GM21390 (cell line): ENCODE results near the gene AASDH.

Source experiments
- ATAC-seq: cut with Tn5 transposase; IDR thresholded peaks from one replicate; pipeline ENCODE4 v1.9.1; 2021; ENCODE audit not compliant: unreplicated experiment

Gene AASDH

GRCh38 chr4:56387023-56388001 is at the start of gene AASDH:
Gene AASDH (minus strand): TSS chr4:56387491. CDS start chr4:56384299, 3,192 bp downstream.
- peak; percentile 93 for ATAC-seq

DNA sequence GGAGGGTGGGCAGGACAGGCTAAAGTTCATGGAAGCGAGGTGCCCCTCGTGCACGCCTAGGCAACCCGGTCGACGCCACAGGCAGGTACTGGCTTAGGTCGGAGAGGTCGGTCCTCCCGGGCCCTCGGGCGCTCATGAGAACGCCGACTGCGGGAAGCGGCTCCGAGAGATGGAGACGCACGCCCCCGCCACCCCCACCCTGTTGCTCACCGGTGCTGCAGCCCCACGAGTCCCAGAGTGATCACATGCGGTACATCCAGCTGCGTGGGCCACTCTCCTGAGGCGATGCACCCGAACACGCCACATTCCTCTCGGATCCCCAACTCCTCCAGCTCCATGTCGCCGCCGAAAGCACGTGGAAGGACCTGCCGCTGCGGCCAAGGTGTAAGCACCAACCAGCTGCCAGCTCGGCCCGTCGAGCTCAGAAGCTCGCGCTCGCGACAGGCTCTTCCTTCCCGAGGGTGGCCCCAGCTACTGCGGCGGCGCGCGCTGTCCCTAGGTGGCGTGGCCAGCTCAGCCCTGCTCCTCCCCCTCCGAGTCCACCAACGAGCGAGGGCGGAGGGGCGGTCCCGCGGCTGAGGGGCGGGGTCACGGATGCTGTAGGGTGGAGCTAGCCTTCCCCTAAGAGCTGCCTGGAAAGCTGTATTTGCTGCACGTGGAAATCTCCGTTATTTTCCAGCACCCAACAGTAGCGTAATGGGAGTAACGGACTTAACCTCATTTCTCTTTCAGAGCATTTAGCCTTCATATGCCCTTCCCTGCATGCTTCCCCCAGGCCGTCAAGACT is 48.0 kb upstream of the AASDH start, which contains the start of gene PPAT:
PPAT (minus strand) TSS at position 476 of the 787 bp plus-strand sequence; CDS start at position 338, 138 bp downstream.
- peak; percentile 76 for ATAC-seq

DNA sequence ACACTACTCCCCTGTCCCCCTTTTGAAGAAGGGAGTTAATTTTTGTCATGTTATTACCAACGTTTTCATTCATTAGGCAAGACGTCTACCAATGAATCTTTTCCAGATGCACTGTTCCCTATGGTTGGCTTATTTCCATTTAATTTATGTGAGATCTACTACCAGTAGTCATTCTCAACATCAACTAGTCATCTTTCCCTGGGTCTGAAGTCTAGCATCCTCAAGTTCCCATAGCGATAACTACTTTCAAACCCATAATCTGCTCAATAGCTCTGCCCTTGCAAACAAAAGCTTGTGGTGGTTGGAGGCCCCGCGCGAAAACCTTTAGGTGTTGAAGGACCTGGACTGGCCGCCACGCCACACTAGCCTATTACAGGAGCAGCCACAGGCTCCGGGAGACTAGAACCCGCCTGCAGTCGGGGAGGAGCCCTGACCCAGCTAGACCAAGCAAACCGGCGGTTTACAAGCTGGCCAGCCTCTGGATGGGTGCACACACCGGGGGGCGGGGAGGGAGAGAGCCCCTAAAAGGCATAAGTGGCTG is 47.4 kb upstream of the AASDH start:
- ATAC-seq = peak; percentile 20

DNA sequence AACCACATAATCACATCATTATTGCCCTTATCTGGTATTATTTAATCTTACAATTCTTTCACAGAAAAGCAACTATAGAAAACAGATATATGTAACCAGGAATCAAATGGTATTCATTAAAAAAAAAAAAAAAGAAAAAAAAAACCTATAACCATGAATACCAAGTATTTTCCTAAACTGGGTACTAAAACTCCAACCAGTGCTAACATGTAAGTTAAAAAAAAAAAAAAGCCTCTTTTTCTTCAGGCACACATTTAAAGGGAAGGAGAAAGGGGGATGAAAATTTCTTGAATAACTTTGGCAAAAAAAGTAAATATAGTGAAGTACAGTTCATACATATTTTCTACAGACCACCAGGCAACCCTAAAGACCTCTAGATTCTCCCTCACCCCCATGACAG is 46.0 kb upstream of the AASDH start:
- ATAC-seq = no peak

GRCh38 chr4:56430203-56430602 is 42.9 kb upstream of the AASDH start:
- ATAC-seq = no peak

GRCh38 chr4:56427179-56427578 is 39.9 kb upstream of the AASDH start:
- no peak for ATAC-seq

DNA sequence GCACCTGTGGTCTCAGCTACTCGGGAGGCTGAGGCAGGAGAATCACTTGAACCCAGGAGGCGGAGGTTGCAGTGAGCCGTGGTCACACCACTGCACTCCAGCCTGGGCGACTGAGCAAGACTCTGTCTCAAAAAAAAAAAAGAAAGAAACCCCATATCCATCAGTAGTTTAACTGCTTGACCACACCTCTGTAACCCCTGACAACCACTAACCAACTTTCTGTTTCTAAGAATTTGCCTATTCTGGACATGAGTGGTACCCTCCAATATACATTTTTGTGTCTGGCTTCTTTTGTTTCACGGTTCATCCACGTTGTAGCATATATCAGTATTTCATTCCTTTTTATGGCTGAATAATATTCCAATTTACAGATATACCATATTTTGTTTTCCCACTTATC is 39.0 kb upstream of the AASDH start:
- peak; percentile 87 for ATAC-seq

- ATAC-seq = no peak
These were observed 38.2 kb upstream of the AASDH start for GRCh38 chr4:56425518-56425917.

- no peak for ATAC-seq
These were observed 37.6 kb upstream of the AASDH start for GRCh38 chr4:56424697-56425514.

- ATAC-seq = no peak
These were observed 36.9 kb upstream of the AASDH start for GRCh38 chr4:56424176-56424575.

DNA sequence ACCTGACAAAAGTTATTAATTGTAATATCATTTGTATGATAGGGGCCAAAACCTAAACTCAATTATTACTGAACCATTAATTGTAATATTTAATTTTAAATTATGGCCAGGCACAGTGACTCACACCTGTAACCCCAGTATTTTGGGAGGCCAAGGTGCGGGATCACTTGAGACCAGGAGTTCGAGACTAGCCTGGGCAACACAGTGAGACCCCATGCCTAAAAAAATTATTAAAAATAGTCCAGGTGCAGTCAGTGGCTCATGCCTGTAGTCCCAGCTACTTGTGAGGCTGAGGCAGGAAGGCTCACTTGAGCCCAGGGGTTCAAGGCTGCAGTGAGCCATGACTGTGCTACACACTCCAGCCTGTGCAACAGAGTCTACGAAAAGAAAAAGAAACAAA is 30.1 kb upstream of the AASDH start:
- ATAC-seq = no peak

- no peak for ATAC-seq
These were observed 29.1 kb upstream of the AASDH start for GRCh38 chr4:56416349-56416748.

GRCh38 chr4:56414135-56414670 is 26.9 kb upstream of the AASDH start:
- no peak for ATAC-seq

- ATAC-seq = no peak
These were observed 23.2 kb upstream of the AASDH start for GRCh38 chr4:56410247-56411062.

- ATAC-seq = no peak
These were observed 22.3 kb upstream of the AASDH start for GRCh38 chr4:56409511-56410090.

GRCh38 chr4:56408978-56409377 is 21.7 kb upstream of the AASDH start:
- ATAC-seq = no peak

DNA sequence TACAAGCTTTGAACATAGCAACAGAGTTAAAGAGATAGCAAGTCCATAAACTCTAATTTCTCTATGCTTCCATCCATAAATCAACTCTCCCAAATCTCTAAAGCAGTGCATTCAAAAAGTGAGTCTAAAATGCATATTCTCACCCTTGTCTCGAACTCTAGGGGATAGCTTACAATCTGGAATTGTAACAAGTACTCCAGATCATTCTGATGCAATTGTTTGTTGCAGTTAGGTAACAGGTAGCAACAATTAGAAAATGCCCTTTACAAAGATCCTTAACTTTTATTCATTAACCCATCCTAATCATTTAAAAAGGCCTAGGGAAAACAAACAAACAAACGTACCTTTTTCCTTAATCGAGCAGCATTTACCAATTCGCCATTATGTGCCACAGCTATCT is 18.9 kb upstream of the AASDH start:
- ATAC-seq = no peak

DNA sequence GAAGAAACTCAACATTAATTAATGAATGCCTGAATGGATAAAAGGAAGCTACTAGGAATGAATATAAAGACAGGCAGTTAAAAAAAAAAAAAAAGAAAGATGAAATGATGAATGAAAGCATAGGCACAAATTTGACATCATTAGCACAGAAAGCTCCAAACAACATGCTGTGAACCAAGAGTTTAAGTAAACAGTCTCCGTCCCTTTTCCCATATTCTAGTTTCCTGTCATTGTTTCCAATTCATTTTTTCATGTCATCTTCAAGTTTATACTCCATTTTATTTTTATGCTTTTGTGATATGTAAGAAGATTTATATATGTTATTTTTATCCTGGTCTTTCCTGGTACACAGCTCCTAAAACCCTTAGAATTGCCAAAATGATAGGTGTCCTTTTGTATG is 17.7 kb upstream of the AASDH start:
- ATAC-seq = no peak

DNA sequence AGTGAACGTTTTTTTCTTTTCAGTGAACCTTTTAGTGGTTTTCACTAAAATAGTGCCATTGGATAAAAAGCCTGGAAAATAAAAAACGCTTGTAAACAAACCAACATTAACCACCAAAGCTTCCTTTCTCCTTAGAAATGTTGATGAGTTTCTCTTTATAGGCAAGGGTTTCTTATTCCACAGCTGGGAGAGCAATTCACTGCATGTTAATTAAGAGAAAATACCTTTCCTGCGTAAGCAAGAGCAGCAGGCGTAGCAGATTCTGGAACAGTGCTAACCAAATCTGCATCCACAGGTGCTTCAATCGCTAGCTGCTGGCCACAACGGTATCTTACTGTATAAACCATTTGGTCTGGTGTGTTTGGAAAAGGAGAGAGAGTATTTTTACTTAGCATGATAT is 13.3 kb upstream of the AASDH start:
- ATAC-seq = no peak
